ENCODE results near the gene THAP11. TPM values are rescaled to one million over a fixed set of nuclear protein-coding genes. Genes with fewer than 3 reads are reported as not detected.

THAP11 gene
- 71.6 TPM for total RNA-seq

- peak; percentile 95 to 99 (median 96) for DNase-seq (ENCODE audit: low read depth in 2 of 3, low spot score in 2 of 3)
Measured at GRCh38 chr16:67841816-67842508, at the start of gene THAP11. Gene THAP11, plus strand, starts transcription at chr16:67842320. Its CDS starts 235 bp downstream, at chr16:67842555.

GRCh38 chr16:67796099-67796718 is 45.9 kb upstream of the THAP11 start:
- no peak for DNase-seq (ENCODE audit: low read depth in 2 of 3, low spot score in 2 of 3)

GRCh38 chr16:67800338-67800926 is 41.7 kb upstream of the THAP11 start:
- DNase-seq (ENCODE audit: low read depth in 2 of 3, low spot score in 2 of 3): peak in 1 of 3 donors; percentile 25

- DNase-seq (ENCODE audit: low read depth in 2 of 3, low spot score in 2 of 3): no peak
Measured at GRCh38 chr16:67801241-67801640, 40.9 kb upstream of the THAP11 start.

- DNase-seq (ENCODE audit: low read depth in 2 of 3, low spot score in 2 of 3): no peak
Measured at GRCh38 chr16:67801883-67802282, 40.2 kb upstream of the THAP11 start.

- DNase-seq (ENCODE audit: low read depth in 2 of 3, low spot score in 2 of 3): no peak
Measured at GRCh38 chr16:67803894-67804293, 38.2 kb upstream of the THAP11 start.

GRCh38 chr16:67804853-67805542 is 37.1 kb upstream of the THAP11 start:
- no peak for DNase-seq (ENCODE audit: low read depth in 2 of 3, low spot score in 2 of 3)

- DNase-seq (ENCODE audit: low read depth in 2 of 3, low spot score in 2 of 3): no peak
Measured at GRCh38 chr16:67805718-67806427, 36.2 kb upstream of the THAP11 start.

- DNase-seq (ENCODE audit: low read depth in 2 of 3, low spot score in 2 of 3): peak; percentile 85 to 100 (median 99)
Measured at GRCh38 chr16:67806428-67807147, 35.5 kb upstream of the THAP11 start, which contains the start of the genes RANBP10 and TSNAXIP1. Gene RANBP10, minus strand, starts transcription at chr16:67806560. Its CDS starts 24 bp downstream, at chr16:67806536. Gene TSNAXIP1, plus strand, starts transcription at chr16:67806889. Its CDS starts 261 bp downstream, at chr16:67807150.

- no peak for DNase-seq (ENCODE audit: low read depth in 2 of 3, low spot score in 2 of 3)
Measured at GRCh38 chr16:67807148-67807682, 34.9 kb upstream of the THAP11 start.

- DNase-seq (ENCODE audit: low read depth in 2 of 3, low spot score in 2 of 3): no peak
Measured at GRCh38 chr16:67811899-67812298, 30.2 kb upstream of the THAP11 start.

GRCh38 chr16:67814567-67814966 is 27.6 kb upstream of the THAP11 start:
- DNase-seq (ENCODE audit: low read depth in 2 of 3, low spot score in 2 of 3): no peak

GRCh38 chr16:67820608-67821259 is 21.4 kb upstream of the THAP11 start:
- DNase-seq (ENCODE audit: low read depth in 2 of 3, low spot score in 2 of 3): no peak

- no peak for DNase-seq (ENCODE audit: low read depth in 2 of 3, low spot score in 2 of 3)
Measured at GRCh38 chr16:67822511-67822910, 19.6 kb upstream of the THAP11 start.

GRCh38 chr16:67825119-67825518 is 17.0 kb upstream of the THAP11 start:
- no peak for DNase-seq (ENCODE audit: low read depth in 2 of 3, low spot score in 2 of 3)

- DNase-seq (ENCODE audit: low read depth in 2 of 3, low spot score in 2 of 3): no peak
Measured at GRCh38 chr16:67825906-67826305, 16.2 kb upstream of the THAP11 start.

GRCh38 chr16:67828651-67829050 is 13.5 kb upstream of the THAP11 start:
- no peak for DNase-seq (ENCODE audit: low read depth in 2 of 3, low spot score in 2 of 3)

GRCh38 chr16:67833030-67833414 is 9.1 kb upstream of the THAP11 start:
- DNase-seq (ENCODE audit: low read depth in 2 of 3, low spot score in 2 of 3): no peak

All from hematopoietic multipotent progenitor cell (in vitro differentiated cells).